Thyroid gland (tissue), 4 donors: ENCODE data around the gene PDZK1IP1. TPM values are rescaled to one million over a fixed set of nuclear protein-coding genes. Genes with fewer than 3 reads are reported as not detected.

ENCODE experiments used
- DNase-seq, 2 donors: peaks; one replicate each; pipeline ENCODE4 v3.0.0-alpha.2; 2019
- H3K27ac ChIP-seq, 3 donors: fragments of 200-600 bp; sonication (generic); 1 replicate in 2 of 3; 2 replicates in 1 of 3; pipeline ENCODE4 v1.5.1; 2016 to 2019; ENCODE audit warnings: mild to moderate bottlenecking in 1 of 3, moderate library complexity in 1 of 3
- H3K27me3 ChIP-seq: fragments of 200-600 bp; sonication (generic); one replicate; pipeline ENCODE4 v1.5.1; 2019
- H3K36me3 ChIP-seq, 2 donors: fragments of 200-600 bp; sonication (generic); one replicate each; pipeline ENCODE4 v1.5.1; 2016 to 2019
- H3K4me1 ChIP-seq, 2 donors: fragments of 200-600 bp; sonication (generic); one replicate each; pipeline ENCODE4 v1.5.1; 2017 to 2019
- H3K4me3 ChIP-seq, 3 donors: fragments of 200-600 bp; sonication (generic); replicated peaks in 1 of 3; 1 replicate in 2 of 3; 2 replicates in 1 of 3; pipeline ENCODE4 v1.5.1; 2016; ENCODE audit warnings: mild to moderate bottlenecking in 1 of 3
- H3K9me3 ChIP-seq: fragments of 200-600 bp; sonication (generic); one replicate; pipeline ENCODE4 v1.5.1; 2017
- CTCF ChIP-seq, 6 experiments: fragments of 200-600 bp in 3 of 6; fragments of 450-650 bp in 3 of 6; sonication (generic) in 3 of 6; IDR thresholded peaks; one replicate each; pipeline ENCODE4 v1.5.1; 2016 to 2019; ENCODE audit warnings: antibody characterized with exemption in 6 of 6, mild to moderate bottlenecking in 2 of 6, inconsistent platforms in 1 of 6, moderate library complexity in 1 of 6
- POLR2A ChIP-seq, 2 donors: fragments of 450-650 bp; IDR thresholded peaks; one replicate each; pipeline ENCODE4 v1.6.1; 2017; ENCODE audit warnings: antibody characterized with exemption in 2 of 2, mild to moderate bottlenecking in 2 of 2, moderate library complexity in 1 of 2
- WGBS, 2 donors: methylation state at CpG; one replicate each; pipeline ENCODE4 v1.1.5; 2017; 5-methylcytosine and 5-hydroxymethylcytosine counted together
- intact Hi-C: fragments of 100-400 bp; cut with DNase I; formaldehyde crosslinking; loops from one replicate; pipeline ENCODE4 v1.15.1; 2023
- total RNA-seq, 4 donors: library from RNA; depleted of rRNA; stranded (reverse); fragments of >200 nt; gene quantifications; one replicate each; pipeline ENCODE4 v1.2.3, GENCODE V29; 2016

Gene PDZK1IP1
- total RNA-seq, 4 donors from 2014 or later: 0.83 to 3.0 TPM; not detected in 2

GRCh38 chr1:47223174-47223920 lies 33.5 kb upstream of the PDZK1IP1 start:
- Histone ChIP-seq H3K4me1 (peaks cover 7 to 24% of the 10 kb centered on the region in 2 donors), H3K9me3 (no peaks in the 10 kb centered on the region), H3K27ac (no peak overlapping the region), H3K36me3 (no peaks in the 10 kb centered on the region), H3K27me3 (peaks cover 39% of the 10 kb centered on the region), H3K4me3 (no peak overlapping the region)
- intact Hi-C loops: no loop called here
- no peak for DNase-seq
- 47 to 49% methylated on average over 9 to 10 of the region's 10 CpGs for WGBS, 2 donors
- TF ChIP-seq POLR2A (IDR thresholded peaks at IDR 0.05) (no peak), CTCF (IDR thresholded peaks at IDR 0.05) (no peak)

- H3K27me3 ChIP-seq: peaks cover 34% of the 10 kb centered on the region
- WGBS, 2 donors: 86 to 91% methylated on average over 3 of the region's 3 CpGs
- H3K9me3 ChIP-seq: no peaks in the 10 kb centered on the region
- intact Hi-C loops: no loop called here
- H3K4me3 ChIP-seq: no peak overlapping the region
- H3K27ac ChIP-seq: no peak overlapping the region
- no peak for DNase-seq
- TF ChIP-seq POLR2A (IDR thresholded peaks at IDR 0.05) (no peak), CTCF (IDR thresholded peaks at IDR 0.05) (no peak)
- H3K36me3 ChIP-seq: no peaks in the 10 kb centered on the region
- peaks cover 7 to 24% of the 10 kb centered on the region in 2 donors for H3K4me1 ChIP-seq
Observed at GRCh38 chr1:47222476-47222875, 32.6 kb upstream of the PDZK1IP1 start.

GRCh38 chr1:47219590-47220220 lies 29.9 kb upstream of the PDZK1IP1 start:
- no peak for DNase-seq
- intact Hi-C loops: no loop called here
- Histone ChIP-seq H3K27me3 (peaks cover 20% of the 10 kb centered on the region), H3K9me3 (no peaks in the 10 kb centered on the region), H3K4me1 (peaks cover 1 to 3% of the 10 kb centered on the region in 2 donors), H3K36me3 (no peaks in the 10 kb centered on the region), H3K4me3 (no peak overlapping the region), H3K27ac (no peak overlapping the region)
- 89 to 92% methylated on average over 13 to 25 of the region's 29 CpGs for WGBS, 2 donors
- TF ChIP-seq POLR2A (IDR thresholded peaks at IDR 0.05) (no peak), CTCF (IDR thresholded peaks at IDR 0.05) (no peak)

GRCh38 chr1:47219001-47219400 lies 29.2 kb upstream of the PDZK1IP1 start:
- intact Hi-C loops: no loop called here
- Histone ChIP-seq H3K27me3 (peaks cover 13% of the 10 kb centered on the region), H3K9me3 (no peaks in the 10 kb centered on the region), H3K36me3 (no peaks in the 10 kb centered on the region), H3K4me1 (no peaks in the 10 kb centered on the region), H3K4me3 (no peak overlapping the region), H3K27ac (no peak overlapping the region)
- WGBS, 2 donors: 80 to 90% methylated on average over 4 of the region's 4 CpGs
- TF ChIP-seq CTCF (IDR thresholded peaks at IDR 0.05): no peak
- TF ChIP-seq POLR2A (IDR thresholded peaks at IDR 0.05): no peak
- DNase-seq: no peak
